ENCODE data around the gene CLCA4. TPM values are rescaled to one million over a fixed set of nuclear protein-coding genes. Genes with fewer than 3 reads are reported as not detected.

CLCA4 gene
- polyA plus RNA-seq, 3 donors = not detected

GRCh38 chr1:86523670-86524354, 23.1 kb upstream of the CLCA4 start:
- Mint-ChIP-seq H3K36me3 (no peaks in the 10 kb centered on the region), H3K27me3 (ENCODE audit: low read depth in 3 of 3) (no peaks in the 10 kb centered on the region), H3K27ac (peak overlapping the region in 1 of 7 donors; percentile 26), H3K9me3 (peaks cover 2 to 12% (median 5%) of the 10 kb centered on the region in 7 donors), H3K4me3 (no peak overlapping the region), H3K4me1 (no peaks in the 10 kb centered on the region)
- intact Hi-C loops (cut with micrococcal nuclease) = no loop called here
- Histone ChIP-seq H3K4me1 (ENCODE audit: control insufficient read depth in 1 of 2, insufficient read depth in 2 of 2, low read length in 2 of 2) (no peaks in the 10 kb centered on the region), H3K9me3 (replicated peaks in 1 of 2; ENCODE audit: control insufficient read depth in 1 of 2, insufficient read depth in 1 of 2, low read length in 2 of 2) (peaks cover 7 to 9% of the 10 kb centered on the region in 2 donors), H3K9ac (ENCODE audit: insufficient read depth, low read length, poor library complexity, severe bottlenecking) (no peak overlapping the region), H3K27ac (ENCODE audit: low read depth in 1 of 2, low read length in 2 of 2) (no peak overlapping the region), H3K36me3 (replicated peaks in 1 of 2; ENCODE audit: control insufficient read depth in 1 of 2, insufficient read depth in 2 of 2, low read length in 2 of 2) (no peaks in the 10 kb centered on the region), H3K4me2 (replicated peaks; ENCODE audit: extremely low read depth, low read length, poor library complexity, severe bottlenecking) (no peak overlapping the region), H3K79me2 (ENCODE audit: insufficient read depth, low read length) (no peaks in the 10 kb centered on the region), H2AFZ (ENCODE audit: insufficient read depth, low read depth, low read length, poor library complexity, severe bottlenecking) (no peak overlapping the region), H3K4me3 (replicated peaks in 1 of 3; ENCODE audit: low read depth in 2 of 3, low read length in 3 of 3) (no peak overlapping the region), H4K20me1 (ENCODE audit: insufficient read depth, low read length) (no peaks in the 10 kb centered on the region), H3K27me3 (ENCODE audit: control insufficient read depth in 2 of 2, insufficient read depth in 2 of 2, low read length in 2 of 2) (no peaks in the 10 kb centered on the region)
- 97% methylated on average over 26 of the region's 32 CpGs for WGBS (ENCODE audit: insufficient coverage)
- no peak for DNase-seq
- TF ChIP-seq, protein P1, sequence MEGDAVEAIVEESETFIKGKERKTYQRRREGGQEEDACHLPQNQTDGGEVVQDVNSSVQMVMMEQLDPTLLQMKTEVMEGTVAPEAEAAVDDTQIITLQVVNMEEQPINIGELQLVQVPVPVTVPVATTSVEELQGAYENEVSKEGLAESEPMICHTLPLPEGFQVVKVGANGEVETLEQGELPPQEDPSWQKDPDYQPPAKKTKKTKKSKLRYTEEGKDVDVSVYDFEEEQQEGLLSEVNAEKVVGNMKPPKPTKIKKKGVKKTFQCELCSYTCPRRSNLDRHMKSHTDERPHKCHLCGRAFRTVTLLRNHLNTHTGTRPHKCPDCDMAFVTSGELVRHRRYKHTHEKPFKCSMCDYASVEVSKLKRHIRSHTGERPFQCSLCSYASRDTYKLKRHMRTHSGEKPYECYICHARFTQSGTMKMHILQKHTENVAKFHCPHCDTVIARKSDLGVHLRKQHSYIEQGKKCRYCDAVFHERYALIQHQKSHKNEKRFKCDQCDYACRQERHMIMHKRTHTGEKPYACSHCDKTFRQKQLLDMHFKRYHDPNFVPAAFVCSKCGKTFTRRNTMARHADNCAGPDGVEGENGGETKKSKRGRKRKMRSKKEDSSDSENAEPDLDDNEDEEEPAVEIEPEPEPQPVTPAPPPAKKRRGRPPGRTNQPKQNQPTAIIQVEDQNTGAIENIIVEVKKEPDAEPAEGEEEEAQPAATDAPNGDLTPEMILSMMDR (IDR thresholded peaks at IDR 0.05) = no peak

DNA sequence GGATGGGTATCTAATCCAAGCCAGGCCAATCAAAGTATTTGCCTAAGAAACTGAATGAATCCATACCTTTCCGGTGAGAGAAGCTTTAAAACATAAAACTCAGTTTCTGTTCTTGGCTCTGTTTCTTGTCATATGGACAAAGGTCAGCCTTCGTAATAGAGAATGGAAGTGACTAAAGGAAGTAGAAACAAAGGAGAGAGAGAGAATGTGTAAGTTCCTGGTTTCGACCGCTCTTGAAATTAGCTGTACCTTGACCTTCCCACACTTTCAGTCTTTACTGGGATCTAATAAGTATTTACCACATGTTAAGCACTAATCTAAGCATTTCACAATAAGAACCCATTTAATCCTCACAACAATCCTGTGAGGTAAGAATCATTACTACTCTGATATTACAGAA, 19.6 kb upstream of the CLCA4 start:
- Mint-ChIP-seq H3K4me3 (no peak overlapping the region), H3K27me3 (ENCODE audit: low read depth in 3 of 3) (no peaks in the 10 kb centered on the region), H3K27ac (no peak overlapping the region), H3K4me1 (no peaks in the 10 kb centered on the region), H3K9me3 (peaks cover 2 to 12% (median 5%) of the 10 kb centered on the region in 7 donors), H3K36me3 (no peaks in the 10 kb centered on the region)
- Histone ChIP-seq H3K4me2 (replicated peaks; ENCODE audit: extremely low read depth, low read length, poor library complexity, severe bottlenecking) (no peak overlapping the region), H3K4me3 (replicated peaks in 1 of 3; ENCODE audit: low read depth in 2 of 3, low read length in 3 of 3) (no peak overlapping the region), H2AFZ (ENCODE audit: insufficient read depth, low read depth, low read length, poor library complexity, severe bottlenecking) (no peak overlapping the region), H3K4me1 (ENCODE audit: control insufficient read depth in 1 of 2, insufficient read depth in 2 of 2, low read length in 2 of 2) (no peaks in the 10 kb centered on the region), H3K79me2 (ENCODE audit: insufficient read depth, low read length) (no peaks in the 10 kb centered on the region), H3K9ac (ENCODE audit: insufficient read depth, low read length, poor library complexity, severe bottlenecking) (no peak overlapping the region), H3K9me3 (replicated peaks in 1 of 2; ENCODE audit: control insufficient read depth in 1 of 2, insufficient read depth in 1 of 2, low read length in 2 of 2) (peaks cover 7 to 9% of the 10 kb centered on the region in 2 donors), H3K27me3 (ENCODE audit: control insufficient read depth in 2 of 2, insufficient read depth in 2 of 2, low read length in 2 of 2) (no peaks in the 10 kb centered on the region), H4K20me1 (ENCODE audit: insufficient read depth, low read length) (no peaks in the 10 kb centered on the region), H3K36me3 (replicated peaks in 1 of 2; ENCODE audit: control insufficient read depth in 1 of 2, insufficient read depth in 2 of 2, low read length in 2 of 2) (no peaks in the 10 kb centered on the region), H3K27ac (ENCODE audit: low read depth in 1 of 2, low read length in 2 of 2) (no peak overlapping the region)
- WGBS (ENCODE audit: insufficient coverage) = no CpG with 5 or more reads among the region's 4 CpGs
- DNase-seq = no peak
- intact Hi-C loops (cut with micrococcal nuclease) = no loop called here
- TF ChIP-seq, protein P1 (IDR thresholded peaks at IDR 0.05) = no peak
